ENCODE measurements around the gene EPHA4.

- TF ChIP-seq CTCF (conservative IDR thresholded peaks at IDR 0.05; ENCODE audit: low read length) (no peak), EZH2phosphoT487 (IDR thresholded peaks at IDR 0.05; ENCODE audit: borderline replicate concordance, low read depth, low read length) (no peak)
Observed at GRCh38 chr2:221439761-221440479, 132.2 kb downstream of the EPHA4 start.
